GM19438 (cell line): Measurements from ENCODE around the gene PCYT2.
A peak's percentile ranks its signal among the peaks of the same experiment; 100 is the strongest.

Experiments
- ATAC-seq: cut with Tn5 transposase; IDR thresholded peaks from one replicate; pipeline ENCODE4 v1.9.1; 2021; ENCODE audit warnings: low read depth; ENCODE audit not compliant: unreplicated experiment

PCYT2 gene

GRCh38 chr17:81914103-81914850, 3.1 kb upstream of the PCYT2 start:
- ATAC-seq = no peak

GRCh38 chr17:81913394-81914102, 2.3 kb upstream of the PCYT2 start:
- ATAC-seq = no peak

- ATAC-seq = no peak
Observed at GRCh38 chr17:81912441-81913309, 1.5 kb upstream of the PCYT2 start.

GRCh38 chr17:81911969-81912368, 770 bp upstream of the PCYT2 start:
- ATAC-seq = no peak

- peak; percentile 30 for ATAC-seq
Observed at GRCh38 chr17:81910840-81911276, 341 bp downstream of the PCYT2 start.

- peak; percentile 15 for ATAC-seq
Observed at GRCh38 chr17:81909966-81910839, 996 bp downstream of the PCYT2 start.

- ATAC-seq = no peak
Observed at GRCh38 chr17:81909231-81909630, 2.0 kb downstream of the PCYT2 start.

- no peak for ATAC-seq
Observed at GRCh38 chr17:81908793-81909192, 2.4 kb downstream of the PCYT2 start.

- ATAC-seq = no peak
Observed at GRCh38 chr17:81907219-81908145, 3.7 kb downstream of the PCYT2 start.

GRCh38 chr17:81906476-81907218, 4.6 kb downstream of the PCYT2 start:
- ATAC-seq = no peak

GRCh38 chr17:81905993-81906392, 5.2 kb downstream of the PCYT2 start:
- ATAC-seq = no peak

- no peak for ATAC-seq
Observed at GRCh38 chr17:81905424-81905875, 5.7 kb downstream of the PCYT2 start.

- ATAC-seq = no peak
Observed at GRCh38 chr17:81904600-81905423, 6.4 kb downstream of the PCYT2 start.

GRCh38 chr17:81903896-81904599, 7.2 kb downstream of the PCYT2 start:
- ATAC-seq = no peak

- ATAC-seq = no peak
Observed at GRCh38 chr17:81903415-81903831, 7.8 kb downstream of the PCYT2 start.

- no peak for ATAC-seq
Observed at GRCh38 chr17:81902653-81903414, 8.4 kb downstream of the PCYT2 start.
